Chondrocyte (in vitro differentiated cells): ENCODE results near the gene ABTB2. TPM values are rescaled to one million over a fixed set of nuclear protein-coding genes. Genes with fewer than 3 reads are reported as not detected.

ENCODE experiments used
- DNase-seq: peaks from one replicate; pipeline ENCODE4 v3.0.0; 2021; ENCODE audit warnings: mixed read lengths, low spot score
- H3K27ac Mint-ChIP-seq: one replicate; pipeline ENCODE4 v1.8.0; 2021; ENCODE audit warnings: mild to moderate bottlenecking, moderate library complexity, mixed read lengths; ENCODE audit not compliant: unreplicated experiment
- H3K27me3 Mint-ChIP-seq: 2 replicates; pipeline ENCODE4 v1.8.0; 2021; ENCODE audit warnings: low read depth, mixed read lengths
- H3K36me3 Mint-ChIP-seq: 2 replicates; pipeline ENCODE4 v1.8.0; 2021; ENCODE audit warnings: low read depth, mixed read lengths
- H3K4me1 Mint-ChIP-seq: 2 replicates; pipeline ENCODE4 v1.8.0; 2021; ENCODE audit warnings: low read depth, mild to moderate bottlenecking, mixed read lengths
- H3K4me3 Mint-ChIP-seq: one replicate; pipeline ENCODE4 v1.8.0; 2021; ENCODE audit warnings: mild to moderate bottlenecking, moderate library complexity, mixed read lengths; ENCODE audit not compliant: unreplicated experiment
- H3K9me3 Mint-ChIP-seq: 2 replicates; pipeline ENCODE4 v1.8.0; 2021; ENCODE audit warnings: low read depth, mixed read lengths
- total RNA-seq: library from RNA; stranded (reverse); gene quantifications from 3 replicates; pipeline ENCODE4 v1.2.1, GENCODE V29; 2021
- TF ChIP-seq, protein P1 (sequence below): fragments of 200-600 bp; sonication (generic); IDR thresholded peaks from 2 replicates; pipeline ENCODE4 v1.5.0; 2021; ENCODE audit warnings: antibody characterized with exemption, mild to moderate bottlenecking, moderate library complexity

The ABTB2 gene
- total RNA-seq, 1 donor from 2014 or later = 3.1 TPM

- Mint-ChIP-seq H3K4me3 (no peak overlapping the region), H3K27me3 (peaks cover 2% of the 10 kb centered on the region), H3K27ac (no peak overlapping the region), H3K4me1 (peaks cover 28% of the 10 kb centered on the region), H3K36me3 (no peaks in the 10 kb centered on the region), H3K9me3 (no peaks in the 10 kb centered on the region)
- no peak for DNase-seq
- TF ChIP-seq, protein P1, sequence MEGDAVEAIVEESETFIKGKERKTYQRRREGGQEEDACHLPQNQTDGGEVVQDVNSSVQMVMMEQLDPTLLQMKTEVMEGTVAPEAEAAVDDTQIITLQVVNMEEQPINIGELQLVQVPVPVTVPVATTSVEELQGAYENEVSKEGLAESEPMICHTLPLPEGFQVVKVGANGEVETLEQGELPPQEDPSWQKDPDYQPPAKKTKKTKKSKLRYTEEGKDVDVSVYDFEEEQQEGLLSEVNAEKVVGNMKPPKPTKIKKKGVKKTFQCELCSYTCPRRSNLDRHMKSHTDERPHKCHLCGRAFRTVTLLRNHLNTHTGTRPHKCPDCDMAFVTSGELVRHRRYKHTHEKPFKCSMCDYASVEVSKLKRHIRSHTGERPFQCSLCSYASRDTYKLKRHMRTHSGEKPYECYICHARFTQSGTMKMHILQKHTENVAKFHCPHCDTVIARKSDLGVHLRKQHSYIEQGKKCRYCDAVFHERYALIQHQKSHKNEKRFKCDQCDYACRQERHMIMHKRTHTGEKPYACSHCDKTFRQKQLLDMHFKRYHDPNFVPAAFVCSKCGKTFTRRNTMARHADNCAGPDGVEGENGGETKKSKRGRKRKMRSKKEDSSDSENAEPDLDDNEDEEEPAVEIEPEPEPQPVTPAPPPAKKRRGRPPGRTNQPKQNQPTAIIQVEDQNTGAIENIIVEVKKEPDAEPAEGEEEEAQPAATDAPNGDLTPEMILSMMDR = no peak
These were observed 56.9 kb downstream of the ABTB2 start for GRCh38 chr11:34300926-34301295.

GRCh38 chr11:34300026-34300925 is 57.5 kb downstream of the ABTB2 start:
- TF ChIP-seq, protein P1 = no peak
- no peak overlapping the region for H3K27ac Mint-ChIP-seq
- no peaks in the 10 kb centered on the region for H3K9me3 Mint-ChIP-seq
- no peak overlapping the region for H3K4me3 Mint-ChIP-seq
- no peaks in the 10 kb centered on the region for H3K36me3 Mint-ChIP-seq
- DNase-seq = no peak
- H3K4me1 Mint-ChIP-seq = peaks cover 24% of the 10 kb centered on the region
- peaks cover 2% of the 10 kb centered on the region for H3K27me3 Mint-ChIP-seq

GRCh38 chr11:34299284-34299972 is 58.4 kb downstream of the ABTB2 start:
- H3K27ac Mint-ChIP-seq = no peak overlapping the region
- peaks cover 21% of the 10 kb centered on the region for H3K4me1 Mint-ChIP-seq
- TF ChIP-seq, protein P1 = no peak
- no peak for DNase-seq
- peaks cover 3% of the 10 kb centered on the region for H3K27me3 Mint-ChIP-seq
- H3K4me3 Mint-ChIP-seq = no peak overlapping the region
- no peaks in the 10 kb centered on the region for H3K9me3 Mint-ChIP-seq
- H3K36me3 Mint-ChIP-seq = peaks cover 1% of the 10 kb centered on the region

- H3K27ac Mint-ChIP-seq = no peak overlapping the region
- no peak overlapping the region for H3K4me3 Mint-ChIP-seq
- H3K4me1 Mint-ChIP-seq = peaks cover 21% of the 10 kb centered on the region
- peaks cover 1% of the 10 kb centered on the region for H3K36me3 Mint-ChIP-seq
- H3K9me3 Mint-ChIP-seq = no peaks in the 10 kb centered on the region
- no peak for DNase-seq
- TF ChIP-seq, protein P1 = no peak
- peaks cover 3% of the 10 kb centered on the region for H3K27me3 Mint-ChIP-seq
These were observed 58.9 kb downstream of the ABTB2 start for GRCh38 chr11:34298871-34299270.

GRCh38 chr11:34296412-34296811 is 61.4 kb downstream of the ABTB2 start:
- H3K4me1 Mint-ChIP-seq = peaks cover 2% of the 10 kb centered on the region
- H3K36me3 Mint-ChIP-seq = peaks cover 1% of the 10 kb centered on the region
- TF ChIP-seq, protein P1 = no peak
- no peak for DNase-seq
- no peak overlapping the region for H3K4me3 Mint-ChIP-seq
- H3K27ac Mint-ChIP-seq = no peak overlapping the region
- H3K9me3 Mint-ChIP-seq = no peaks in the 10 kb centered on the region
- H3K27me3 Mint-ChIP-seq = peaks cover 3% of the 10 kb centered on the region
